ENCODE results near the gene OGFR.

- no peak for TF ChIP-seq ZNF384 (IDR thresholded peaks at IDR 0.05)
- no peak for TF ChIP-seq FOXM1 (IDR thresholded peaks at IDR 0.05; ENCODE audit: borderline replicate concordance)
- TF ChIP-seq PKNOX1 (IDR thresholded peaks at IDR 0.05), result no peak
These were observed 16.0 kb upstream of the OGFR start for GRCh38 chr20:62788607-62789006.

Measured in HEK293T (cell line).